Measurements from ENCODE around the gene FRMD4A. TPM values are rescaled to one million over a fixed set of nuclear protein-coding genes. Genes with fewer than 3 reads are reported as not detected.

Gene FRMD4A
- total and polyA plus RNA-seq, 10 of the 15 experiments (the other 5 are each of a cell fraction or from before 2014, with no cell fraction given) = 17.8 to 75.2 (median 39.1) TPM

DNA sequence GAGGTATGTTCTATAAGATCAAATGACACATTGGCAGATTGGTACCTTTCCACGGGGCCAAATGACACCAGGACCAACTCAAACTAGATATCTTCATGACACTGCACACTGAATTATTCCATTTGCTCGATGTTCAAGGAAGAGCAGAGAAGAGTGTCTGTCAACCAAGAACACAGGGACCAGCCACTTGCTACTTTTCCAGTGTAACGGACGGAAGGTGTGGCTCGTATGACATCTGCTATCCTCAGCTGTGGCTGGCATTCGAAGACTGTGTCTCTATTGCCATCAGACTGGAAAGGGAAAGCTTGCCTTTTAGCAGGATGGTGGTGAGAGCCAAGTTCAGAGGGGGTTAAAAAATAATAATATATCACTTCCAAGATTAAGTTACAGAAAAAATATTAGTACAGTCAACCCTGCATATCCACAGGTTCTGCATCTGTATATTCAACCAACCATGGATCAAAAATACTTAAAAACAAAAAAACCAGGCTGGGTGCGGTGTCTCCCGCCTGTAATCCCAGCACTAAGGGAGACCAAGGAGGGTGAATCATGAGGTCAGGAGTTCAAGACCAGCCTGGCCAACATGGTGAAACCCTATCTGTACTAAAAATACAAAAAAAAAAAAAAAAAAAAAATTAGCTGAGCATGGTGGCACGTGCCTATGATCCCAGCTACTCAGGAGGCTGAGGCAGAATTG is 506.9 kb downstream of the FRMD4A start:
- RAD21 ChIA-PET (ENCODE audit: unreplicated experiment) = no interaction called here
- CTCF ChIA-PET = interaction anchor here (1.1 kb wide), 1 partner anchor 8 kb away, joined by 3 read pairs; no protein-coding TSS in a partner anchor
- FAIRE-seq (no peak), ATAC-seq (no peak), DNase-seq (ENCODE audit: low read depth, low spot score) (no peak)
- H3K27me3 ChIP-seq (replicated peaks in 1 of 2; ENCODE audit: control insufficient read depth in 2 of 2, insufficient read depth in 2 of 2, low read length in 1 of 2) = no peaks in the 10 kb centered on the region
- H4K20me1 ChIP-seq (ENCODE audit: control insufficient read depth, insufficient read depth) = no peaks in the 10 kb centered on the region
- no peaks in the 10 kb centered on the region; the same call in 2 of the 3 replicates for H3K9me3 ChIP-seq (replicated peaks; ENCODE audit: control insufficient read depth, insufficient read depth, low read length)
- SMC1A ChIA-PET (ENCODE audit: uncharacterized antibody, unreplicated experiment) = interaction anchor here (1.0 kb wide), 1 partner anchor 8 kb away, joined by 3 read pairs; no protein-coding TSS in a partner anchor
- H3K4me1 ChIP-seq (ENCODE audit: control insufficient read depth, insufficient read depth, low read length) = no peaks in the 10 kb centered on the region; the same call in 1 of the 2 replicates
- 48% methylated on average over 9 of the region's 9 CpGs for WGBS (ENCODE audit: insufficient coverage, insufficient replicate concordance, low lambda C conversion rate, missing lambda C conversion rate)
- H3K79me2 ChIP-seq (ENCODE audit: control insufficient read depth, insufficient read depth, low read length) = no peaks in the 10 kb centered on the region
- intact Hi-C loops (cut with micrococcal nuclease; ENCODE audit: unreplicated experiment) (no loop called here), in situ Hi-C loops (cut with MboI) (no loop called here)
- H3K36me3 ChIP-seq (ENCODE audit: control insufficient read depth in 2 of 2, insufficient read depth in 2 of 2, low read length in 1 of 2) = 0 out of 4 replicates have a peak, but pooled peaks cover 0 to 2% of the 10 kb centered on the region in 2 experiments
- POLR2A ChIA-PET = interaction anchor here (0.6 to 0.7 kb wide), 3 partner anchors 20 to 362 kb away, joined by 3 to 6 read pairs (median 3); no protein-coding TSS in a partner anchor
- no peak overlapping the region for H3K27ac ChIP-seq (ENCODE audit: control insufficient read depth, insufficient read depth)
- H2AFZ ChIP-seq (ENCODE audit: control insufficient read depth, low read depth, low read length) = no peak overlapping the region
- BruUV-seq (replicated peaks) = no TSS peak
- no peak overlapping the region for H3K9ac ChIP-seq (ENCODE audit: control insufficient read depth, insufficient read depth, low read length)
- TF ChIP-seq GABPA (IDR thresholded peaks at IDR 0.05; ENCODE audit: low read depth) = no peak
- TF ChIP-seq, protein P1, sequence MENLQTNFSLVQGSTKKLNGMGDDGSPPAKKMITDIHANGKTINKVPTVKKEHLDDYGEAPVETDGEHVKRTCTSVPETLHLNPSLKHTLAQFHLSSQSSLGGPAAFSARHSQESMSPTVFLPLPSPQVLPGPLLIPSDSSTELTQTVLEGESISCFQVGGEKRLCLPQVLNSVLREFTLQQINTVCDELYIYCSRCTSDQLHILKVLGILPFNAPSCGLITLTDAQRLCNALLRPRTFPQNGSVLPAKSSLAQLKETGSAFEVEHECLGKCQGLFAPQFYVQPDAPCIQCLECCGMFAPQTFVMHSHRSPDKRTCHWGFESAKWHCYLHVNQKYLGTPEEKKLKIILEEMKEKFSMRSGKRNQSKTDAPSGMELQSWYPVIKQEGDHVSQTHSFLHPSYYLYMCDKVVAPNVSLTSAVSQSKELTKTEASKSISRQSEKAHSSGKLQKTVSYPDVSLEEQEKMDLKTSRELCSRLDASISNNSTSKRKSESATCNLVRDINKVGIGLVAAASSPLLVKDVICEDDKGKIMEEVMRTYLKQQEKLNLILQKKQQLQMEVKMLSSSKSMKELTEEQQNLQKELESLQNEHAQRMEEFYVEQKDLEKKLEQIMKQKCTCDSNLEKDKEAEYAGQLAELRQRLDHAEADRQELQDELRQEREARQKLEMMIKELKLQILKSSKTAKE (IDR thresholded peaks at IDR 0.05; ENCODE audit: low read depth, poor library complexity, severe bottlenecking) = no peak
- no peak for TF ChIP-seq MEF2B (IDR thresholded peaks at IDR 0.05; ENCODE audit: partially characterized antibody, poor library complexity, severe bottlenecking)
- TF ChIP-seq PAX8 (IDR thresholded peaks at IDR 0.05) = no peak
- TF ChIP-seq KAT2A (conservative IDR thresholded peaks at IDR 0.05; ENCODE audit: control insufficient read depth, low read depth, low read length) = no peak
- TF ChIP-seq IRF4 (IDR thresholded peaks at IDR 0.05; ENCODE audit: low read depth, low read length) = no peak
- TF ChIP-seq SIX5 (IDR thresholded peaks at IDR 0.05; ENCODE audit: low read depth, low read length, severe bottlenecking) = no peak
- no peak for TF ChIP-seq POLR2A (IDR thresholded peaks at IDR 0.05; ENCODE audit: low read depth, low read length)
- TF ChIP-seq NFIC (IDR thresholded peaks at IDR 0.05; ENCODE audit: low read depth, low read length) = no peak
- TF ChIP-seq CEBPZ (IDR thresholded peaks at IDR 0.05; ENCODE audit: low read depth, low read length) = no peak
- no peak for TF ChIP-seq YY1 (IDR thresholded peaks at IDR 0.05; ENCODE audit: low read depth, low read length)
- TF ChIP-seq ATF7 (IDR thresholded peaks at IDR 0.05; ENCODE audit: low read depth) = no peak
- no peak for TF ChIP-seq HDAC6 (IDR thresholded peaks at IDR 0.05; ENCODE audit: unreplicated experiment)
- no peak for TF ChIP-seq SMC3 (IDR thresholded peaks at IDR 0.05; ENCODE audit: borderline replicate concordance, low read length)
- no peak for TF ChIP-seq SIN3A (IDR thresholded peaks at IDR 0.05; ENCODE audit: low read depth, low read length)
- H3K4me3 ChIP-seq = no peak overlapping the region
- H3K4me2 ChIP-seq (ENCODE audit: control insufficient read depth, insufficient read depth) = no peak overlapping the region

Measured in GM12878 (cell line).